ACC112 (cell line): ENCODE results near the gene LPP.

ENCODE experiments used
- H2AFZ ChIP-seq: fragments of 200-600 bp; sonication (generic); one replicate; pipeline ENCODE4 v1.6.0; 2017; ENCODE audit warnings: antibody characterized with exemption, low read length; ENCODE audit not compliant: unreplicated experiment
- H3K27ac ChIP-seq: fragments of 200-600 bp; sonication (generic); 2 replicates; pipeline ENCODE4 v1.5.1; 2014; ENCODE audit warnings: low read depth, mild to moderate bottlenecking, antibody characterized with exemption, low read length, moderate library complexity
- H3K27me3 ChIP-seq: fragments of 200-600 bp; sonication (generic); 2 replicates; pipeline ENCODE4 v1.6.1; 2014; ENCODE audit warnings: mild to moderate bottlenecking, antibody characterized with exemption, low read length, moderate library complexity, mixed read lengths; ENCODE audit not compliant: insufficient read depth
- H3K36me3 ChIP-seq: fragments of 200-600 bp; sonication (generic); 2 replicates; pipeline ENCODE4 v1.6.1; 2016; ENCODE audit warnings: mild to moderate bottlenecking, antibody characterized with exemption, low read length, moderate library complexity, mixed read lengths; ENCODE audit not compliant: insufficient read depth
- H3K4me1 ChIP-seq: fragments of 200-600 bp; sonication (generic); one replicate; pipeline ENCODE4 v1.6.1; 2016; ENCODE audit warnings: low read length, mixed read lengths; ENCODE audit not compliant: insufficient read depth, unreplicated experiment, control insufficient read depth
- H3K4me3 ChIP-seq: fragments of 200-600 bp; sonication (generic); 2 replicates; pipeline ENCODE4 v1.5.1; 2014; ENCODE audit warnings: mild to moderate bottlenecking, low read depth, low read length
- H3K79me2 ChIP-seq: fragments of 200-600 bp; sonication (generic); one replicate; pipeline ENCODE4 v1.6.0; 2016; ENCODE audit warnings: low read length; ENCODE audit not compliant: control insufficient read depth, unreplicated experiment, insufficient read depth

The LPP gene

GRCh38 chr3:188826574-188826973, 672.6 kb downstream of the LPP start:
- Histone ChIP-seq H3K4me3 (no peak overlapping the region), H3K4me1 (no peaks in the 10 kb centered on the region), H2AFZ (no peak overlapping the region), H3K27ac (no peak overlapping the region), H3K27me3 (no peaks in the 10 kb centered on the region), H3K79me2 (no peaks in the 10 kb centered on the region), H3K36me3 (no peaks in the 10 kb centered on the region)

- Histone ChIP-seq H3K4me1 (no peaks in the 10 kb centered on the region), H3K79me2 (no peaks in the 10 kb centered on the region), H3K27ac (no peak overlapping the region), H3K36me3 (no peaks in the 10 kb centered on the region), H3K4me3 (no peak overlapping the region), H2AFZ (no peak overlapping the region), H3K27me3 (no peaks in the 10 kb centered on the region)
These were observed 673.1 kb downstream of the LPP start for GRCh38 chr3:188827103-188827502.

- Histone ChIP-seq H3K4me1 (no peaks in the 10 kb centered on the region), H3K27ac (no peak overlapping the region), H3K27me3 (no peaks in the 10 kb centered on the region)
These were observed 673.6 kb downstream of the LPP start for GRCh38 chr3:188827576-188827975.

GRCh38 chr3:188829130-188829529, 675.2 kb downstream of the LPP start:
- Histone ChIP-seq H2AFZ (no peak overlapping the region), H3K36me3 (no peaks in the 10 kb centered on the region), H3K79me2 (no peaks in the 10 kb centered on the region), H3K4me1 (peaks cover 10% of the 10 kb centered on the region), H3K27me3 (no peaks in the 10 kb centered on the region), H3K27ac (no peak overlapping the region), H3K4me3 (no peak overlapping the region)

More at GRCh38 chr3:188827576-188827975, 673.6 kb downstream of the LPP start:
- H3K79me2 ChIP-seq: no peaks in the 10 kb centered on the region
- no peaks in the 10 kb centered on the region for H3K36me3 ChIP-seq
- no peak overlapping the region for H2AFZ ChIP-seq
- H3K4me3 ChIP-seq: no peak overlapping the region

- H3K79me2 ChIP-seq: no peaks in the 10 kb centered on the region
- peaks cover 10% of the 10 kb centered on the region for H3K4me1 ChIP-seq
- no peak overlapping the region for H2AFZ ChIP-seq
- no peak overlapping the region for H3K27ac ChIP-seq
- H3K4me3 ChIP-seq: no peak overlapping the region
- H3K27me3 ChIP-seq: no peaks in the 10 kb centered on the region
- H3K36me3 ChIP-seq: no peaks in the 10 kb centered on the region
These were observed 675.6 kb downstream of the LPP start for GRCh38 chr3:188829576-188829975.

GRCh38 chr3:188830893-188831292, 676.9 kb downstream of the LPP start:
- peaks cover 10% of the 10 kb centered on the region for H3K4me1 ChIP-seq
- no peak overlapping the region for H3K4me3 ChIP-seq
- no peaks in the 10 kb centered on the region for H3K27me3 ChIP-seq
- no peak overlapping the region for H3K27ac ChIP-seq
- no peaks in the 10 kb centered on the region for H3K79me2 ChIP-seq
- H3K36me3 ChIP-seq: no peaks in the 10 kb centered on the region
- H2AFZ ChIP-seq: no peak overlapping the region

GRCh38 chr3:188832146-188832545, 678.2 kb downstream of the LPP start:
- peaks cover 10% of the 10 kb centered on the region for H3K4me1 ChIP-seq
- H3K27ac ChIP-seq: no peak overlapping the region; the same call in 1 of the 2 replicates
- no peak overlapping the region for H2AFZ ChIP-seq

GRCh38 chr3:188832961-188833721, 679.2 kb downstream of the LPP start:
- Histone ChIP-seq H3K4me1 (peaks cover 10% of the 10 kb centered on the region), H3K4me3 (no peak overlapping the region), H3K27ac (peak overlapping the region; percentile 37), H3K36me3 (no peaks in the 10 kb centered on the region; the same call in 1 of the 2 replicates), H3K27me3 (no peaks in the 10 kb centered on the region), H3K79me2 (no peaks in the 10 kb centered on the region), H2AFZ (no peak overlapping the region)

More at GRCh38 chr3:188832146-188832545, 678.2 kb downstream of the LPP start:
- Histone ChIP-seq H3K36me3 (no peaks in the 10 kb centered on the region; the same call in 1 of the 2 replicates), H3K79me2 (no peaks in the 10 kb centered on the region), H3K4me3 (no peak overlapping the region), H3K27me3 (no peaks in the 10 kb centered on the region)

GRCh38 chr3:188834349-188834748, 680.4 kb downstream of the LPP start:
- Histone ChIP-seq H3K36me3 (no peaks in the 10 kb centered on the region; the same call in 1 of the 2 replicates), H3K27me3 (no peaks in the 10 kb centered on the region), H3K27ac (no peak overlapping the region)

GRCh38 chr3:188839187-188839695, 685.3 kb downstream of the LPP start:
- no peaks in the 10 kb centered on the region; the same call in 1 of the 2 replicates for H3K36me3 ChIP-seq
- H3K4me3 ChIP-seq: no peak overlapping the region
- no peak overlapping the region for H2AFZ ChIP-seq
- H3K4me1 ChIP-seq: peaks cover 20% of the 10 kb centered on the region
- no peaks in the 10 kb centered on the region for H3K27me3 ChIP-seq
- no peaks in the 10 kb centered on the region for H3K79me2 ChIP-seq
- no peak overlapping the region for H3K27ac ChIP-seq

More at GRCh38 chr3:188834349-188834748, 680.4 kb downstream of the LPP start:
- H3K79me2 ChIP-seq: no peaks in the 10 kb centered on the region
- H3K4me3 ChIP-seq: no peak overlapping the region
- no peak overlapping the region for H2AFZ ChIP-seq
- H3K4me1 ChIP-seq: peaks cover 10% of the 10 kb centered on the region

GRCh38 chr3:188840290-188840689, 686.3 kb downstream of the LPP start:
- H3K4me3 ChIP-seq: no peak overlapping the region
- no peak overlapping the region for H2AFZ ChIP-seq
- H3K27ac ChIP-seq: no peak overlapping the region
- H3K36me3 ChIP-seq: no peaks in the 10 kb centered on the region; the same call in 1 of the 2 replicates
- H3K4me1 ChIP-seq: peaks cover 20% of the 10 kb centered on the region
- H3K79me2 ChIP-seq: no peaks in the 10 kb centered on the region
- no peaks in the 10 kb centered on the region for H3K27me3 ChIP-seq
